Upper lobe of right lung (tissue), 1 donor: Measurements from ENCODE around the gene DRAP1. TPM values are rescaled to one million over a fixed set of nuclear protein-coding genes. Genes with fewer than 3 reads are reported as not detected.

Experiments used
- ATAC-seq: fragments of 200-7000 bp; cut with Tn5 transposase; one replicate; pipeline ENCODE4 v1.9.1; 2020; ENCODE audit warnings: mild to moderate bottlenecking, moderate library complexity
- DNase-seq: peaks from one replicate; pipeline ENCODE4 v3.0.0-alpha.2; 2020
- H3K27ac ChIP-seq: fragments of 200-600 bp; one replicate; pipeline ENCODE4 v1.8.0; 2022
- H3K27me3 ChIP-seq: fragments of 200-600 bp; one replicate; pipeline ENCODE4 v1.8.0; 2022; ENCODE audit warnings: mild to moderate bottlenecking
- H3K36me3 ChIP-seq: fragments of 200-600 bp; one replicate; pipeline ENCODE4 v1.8.0; 2022
- H3K4me1 ChIP-seq: fragments of 200-600 bp; one replicate; pipeline ENCODE4 v1.8.0; 2022
- H3K4me3 ChIP-seq: fragments of 200-600 bp; one replicate; pipeline ENCODE4 v1.8.0; 2022; ENCODE audit warnings: mild to moderate bottlenecking
- H3K9me3 ChIP-seq: fragments of 200-600 bp; one replicate; pipeline ENCODE4 v1.8.0; 2022
- CTCF ChIP-seq: fragments of 200-600 bp; IDR thresholded peaks from one replicate; pipeline ENCODE4 v1.8.0; 2022; ENCODE audit warnings: antibody characterized with exemption
- intact Hi-C: fragments of 100-400 bp; cut with DNase I; formaldehyde crosslinking; loops from one replicate; pipeline ENCODE4 v1.11.0; 2022
- total RNA-seq: library from RNA; stranded (reverse); fragmentation: NEBNext Ultra II Directional; extraction: Animal tissue kit (Norgen Biotek cat#: 25700); gene quantifications from one replicate; pipeline ENCODE4 v1.2.1, GENCODE V29; 2021
- donor health status: DM: no; HTN: yes; CAD: no; lungs with severe emphysema.

The DRAP1 gene
- total RNA-seq, 1 donor from 2014 or later = 62.8 TPM

DNA sequence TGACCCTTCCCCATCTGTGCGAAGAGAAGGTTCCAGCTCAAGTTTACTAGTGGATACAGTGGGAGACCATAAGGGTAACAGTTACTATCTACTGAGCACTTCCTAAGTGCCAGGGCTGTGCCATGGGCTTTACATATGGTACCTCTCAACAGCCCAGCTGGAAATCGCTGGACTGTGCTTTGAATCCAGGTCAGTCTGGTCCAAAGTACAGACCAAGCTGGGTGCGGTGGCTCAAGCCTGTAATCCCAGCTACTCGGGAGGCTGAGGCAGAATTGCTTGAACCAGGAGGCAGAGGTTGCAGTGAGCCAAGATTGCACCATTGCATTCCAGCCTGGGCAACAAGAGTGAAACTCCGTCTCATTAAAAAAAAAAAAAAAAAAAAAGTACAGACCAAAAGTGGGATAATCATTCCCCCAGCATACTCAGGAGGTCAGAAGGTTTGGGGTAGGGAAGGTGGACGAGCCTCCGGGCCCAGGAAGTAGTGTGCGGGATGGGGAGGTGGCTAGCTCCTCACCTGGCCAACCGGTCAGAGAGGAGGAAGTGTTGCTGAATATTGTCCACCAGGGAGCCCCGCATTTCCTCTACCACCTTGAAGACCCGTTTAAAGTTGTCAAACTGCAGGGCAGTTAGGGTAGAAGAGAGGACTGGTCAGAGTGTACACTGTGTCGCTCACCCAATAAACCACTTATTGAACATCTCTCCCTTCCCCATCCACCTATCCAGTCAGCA, 33.3 kb upstream of the DRAP1 start:
- ATAC-seq (no peak), DNase-seq (peak; percentile 25)
- H3K4me1 ChIP-seq = peaks cover 26% of the 10 kb centered on the region
- H3K27ac ChIP-seq = no peak overlapping the region
- no peak for TF ChIP-seq CTCF
- peaks cover 38% of the 10 kb centered on the region for H3K36me3 ChIP-seq
- intact Hi-C loops = no loop called here
- no peak overlapping the region for H3K4me3 ChIP-seq
- H3K27me3 ChIP-seq = no peaks in the 10 kb centered on the region
- no peaks in the 10 kb centered on the region for H3K9me3 ChIP-seq

GRCh38 chr11:65886826-65887722, 32.2 kb upstream of the DRAP1 start:
- peak; percentile 65 for DNase-seq
- Histone ChIP-seq H3K4me3 (peak overlapping the region; percentile 91), H3K27me3 (no peaks in the 10 kb centered on the region), H3K9me3 (no peaks in the 10 kb centered on the region), H3K4me1 (peaks cover 36% of the 10 kb centered on the region), H3K27ac (peak overlapping the region; percentile 96), H3K36me3 (peaks cover 38% of the 10 kb centered on the region)
- TF ChIP-seq CTCF = no peak
- ATAC-seq = no peak
- intact Hi-C loops = no loop called here

DNA sequence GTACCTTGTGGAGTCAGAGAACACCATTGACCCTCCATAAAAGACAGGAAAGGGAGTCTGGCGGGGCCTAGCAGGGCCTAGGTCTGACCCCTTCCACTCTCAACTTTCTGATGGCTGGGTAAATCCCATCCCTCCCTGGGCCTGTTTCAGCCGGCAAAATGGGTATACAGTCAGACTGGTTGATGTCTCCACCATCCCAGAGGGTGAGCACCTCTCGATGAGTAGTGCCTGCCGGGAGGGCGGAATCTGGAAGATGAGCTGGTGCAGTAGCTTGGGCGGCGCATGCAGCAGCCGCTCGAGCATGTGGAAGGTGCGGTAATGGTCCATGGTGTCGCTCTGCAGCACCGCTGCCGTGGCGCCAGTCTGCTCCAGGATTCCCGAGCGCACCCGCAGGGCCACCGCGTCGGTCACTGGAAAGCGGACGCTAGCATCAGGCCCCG, 31.5 kb upstream of the DRAP1 start:
- DNase-seq = no peak
- no peaks in the 10 kb centered on the region for H3K9me3 ChIP-seq
- ATAC-seq = no peak
- intact Hi-C loops = no loop called here
- peaks cover 38% of the 10 kb centered on the region for H3K36me3 ChIP-seq
- H3K4me3 ChIP-seq = peak overlapping the region; percentile 91
- peaks cover 43% of the 10 kb centered on the region for H3K4me1 ChIP-seq
- H3K27me3 ChIP-seq = no peaks in the 10 kb centered on the region
- H3K27ac ChIP-seq = peak overlapping the region; percentile 96
- no peak for TF ChIP-seq CTCF

- Histone ChIP-seq H3K9me3 (no peaks in the 10 kb centered on the region), H3K27me3 (no peaks in the 10 kb centered on the region), H3K4me3 (peak within 1 kb of the TSS; percentile 91), H3K36me3 (peaks cover 33% of the 10 kb centered on the region), H3K4me1 (peaks cover 48% of the 10 kb centered on the region), H3K27ac (peak within 1 kb of the TSS; percentile 96)
- intact Hi-C loops = no loop called here
- DNase-seq = peak; percentile 99
- peak; percentile 83 for TF ChIP-seq CTCF
- ATAC-seq = peak; percentile 87
These were observed 30.9 kb upstream of the DRAP1 start, which contains the start of gene FIBP for GRCh38 chr11:65888163-65888814. Gene FIBP, minus strand, starts transcription at chr11:65888471. Its CDS starts 53 bp downstream, at chr11:65888418.
